Activated naive CD8-positive, alpha-beta T cell (primary cell): ENCODE data around the gene GRAMD1B.

Experiments used
- H3K27ac Mint-ChIP-seq: one replicate; pipeline ENCODE4 v1.8.0; 2021; ENCODE audit warnings: mixed read lengths
- H3K27me3 Mint-ChIP-seq: one replicate; pipeline ENCODE4 v1.8.0; 2021; ENCODE audit warnings: mixed read lengths
- H3K36me3 Mint-ChIP-seq: one replicate; pipeline ENCODE4 v1.8.0; 2021; ENCODE audit warnings: mixed read lengths
- H3K4me1 Mint-ChIP-seq: one replicate; pipeline ENCODE4 v1.8.0; 2021; ENCODE audit warnings: low read depth, mixed read lengths
- H3K4me3 Mint-ChIP-seq: one replicate; pipeline ENCODE4 v1.8.0; 2021; ENCODE audit warnings: mild to moderate bottlenecking, mixed read lengths
- H3K9me3 Mint-ChIP-seq: one replicate; pipeline ENCODE4 v1.8.0; 2021; ENCODE audit warnings: low read depth, mixed read lengths

GRAMD1B gene

DNA sequence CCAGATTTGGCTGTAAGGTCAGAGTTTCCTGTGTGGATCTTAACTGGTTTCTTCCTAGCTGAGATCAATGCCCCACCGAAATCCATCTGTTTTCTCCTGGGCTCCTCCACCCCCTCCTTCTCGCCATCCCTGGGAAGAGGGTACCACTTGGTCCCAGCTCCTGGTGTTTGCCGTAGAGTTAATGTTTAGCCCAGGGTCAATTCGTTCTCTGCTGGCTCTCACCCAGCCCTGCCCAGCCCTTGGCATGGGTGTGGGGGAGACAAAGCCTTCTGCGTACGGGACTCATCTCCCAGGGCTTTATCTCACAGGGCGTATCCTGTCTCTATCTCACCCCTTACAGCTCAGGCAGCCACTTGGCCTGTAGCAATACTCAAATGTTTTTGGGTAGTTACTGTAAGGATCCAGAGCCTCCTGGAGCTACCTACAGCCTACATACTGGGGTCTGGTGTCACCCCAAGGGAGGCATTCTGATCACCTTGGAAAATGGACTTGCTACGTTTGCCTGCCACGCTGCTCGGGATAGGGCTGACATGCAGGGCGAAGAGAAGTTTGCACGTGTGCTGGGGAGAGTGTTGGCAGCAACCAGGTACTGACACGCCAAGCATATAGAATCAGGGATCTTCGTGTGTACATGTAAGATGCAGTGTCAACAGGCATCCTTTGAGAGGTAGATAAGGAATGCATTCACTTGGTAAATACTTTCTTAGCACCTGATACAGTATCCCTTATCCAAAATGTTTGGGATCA is 158.2 kb downstream of the GRAMD1B start:
- H3K27ac Mint-ChIP-seq: no peak overlapping the region
- H3K36me3 Mint-ChIP-seq: no peaks in the 10 kb centered on the region
- no peak overlapping the region for H3K4me3 Mint-ChIP-seq
- no peaks in the 10 kb centered on the region for H3K27me3 Mint-ChIP-seq
- no peaks in the 10 kb centered on the region for H3K9me3 Mint-ChIP-seq
- H3K4me1 Mint-ChIP-seq: no peaks in the 10 kb centered on the region

DNA sequence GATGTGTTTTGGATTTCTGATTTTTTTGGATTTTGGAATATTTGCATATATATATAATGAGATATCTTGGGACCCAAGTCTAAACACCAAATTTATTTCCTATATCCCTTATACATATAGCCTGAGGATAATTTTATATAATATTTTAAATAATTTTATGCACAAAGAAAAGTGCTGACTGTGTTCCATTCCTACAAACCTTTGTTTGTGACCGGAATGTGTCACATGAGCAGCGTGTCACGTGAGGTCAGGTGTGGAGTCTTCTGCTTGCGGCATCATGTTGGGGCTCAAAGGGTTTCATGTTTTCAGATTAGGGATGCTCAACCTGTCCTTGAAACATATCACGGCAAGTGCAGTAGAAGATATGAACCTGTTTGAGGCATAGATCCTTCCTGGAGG is 158.8 kb downstream of the GRAMD1B start:
- Mint-ChIP-seq H3K27me3 (no peaks in the 10 kb centered on the region), H3K4me3 (no peak overlapping the region), H3K4me1 (no peaks in the 10 kb centered on the region), H3K36me3 (no peaks in the 10 kb centered on the region), H3K27ac (no peak overlapping the region), H3K9me3 (no peaks in the 10 kb centered on the region)

DNA sequence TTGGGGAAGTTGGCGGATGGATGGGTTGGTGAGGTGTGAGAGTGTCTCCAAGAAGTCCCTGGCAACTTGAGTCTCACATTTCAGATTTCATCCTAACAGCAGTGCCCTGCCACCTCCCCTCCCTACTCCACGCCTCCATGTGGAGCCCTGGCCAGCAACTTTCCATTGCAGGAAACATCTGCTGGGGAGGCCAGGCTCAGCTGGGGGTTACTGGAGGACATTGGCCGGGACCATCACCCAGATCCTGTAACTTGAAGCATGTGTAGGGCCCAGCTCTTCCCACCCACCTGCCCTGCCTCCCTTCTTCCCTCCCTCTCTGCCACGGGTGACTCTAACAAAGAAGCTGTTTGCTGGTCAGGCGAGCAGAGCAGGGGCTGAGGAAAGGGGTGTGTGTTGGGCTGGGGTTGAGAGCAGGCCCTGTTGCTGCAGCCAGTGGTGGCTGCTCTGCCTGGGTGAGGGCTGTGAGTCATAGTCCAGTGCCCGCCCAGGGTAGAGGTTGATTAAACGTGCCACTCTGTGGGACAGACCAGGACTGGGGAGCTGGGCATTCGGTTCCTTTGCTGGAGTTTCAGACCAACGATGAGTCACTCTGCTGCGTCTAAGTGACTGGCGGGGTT is 160.3 kb downstream of the GRAMD1B start:
- Mint-ChIP-seq H3K9me3 (no peaks in the 10 kb centered on the region), H3K4me1 (no peaks in the 10 kb centered on the region), H3K27ac (no peak overlapping the region), H3K27me3 (no peaks in the 10 kb centered on the region), H3K36me3 (no peaks in the 10 kb centered on the region), H3K4me3 (no peak overlapping the region)

DNA sequence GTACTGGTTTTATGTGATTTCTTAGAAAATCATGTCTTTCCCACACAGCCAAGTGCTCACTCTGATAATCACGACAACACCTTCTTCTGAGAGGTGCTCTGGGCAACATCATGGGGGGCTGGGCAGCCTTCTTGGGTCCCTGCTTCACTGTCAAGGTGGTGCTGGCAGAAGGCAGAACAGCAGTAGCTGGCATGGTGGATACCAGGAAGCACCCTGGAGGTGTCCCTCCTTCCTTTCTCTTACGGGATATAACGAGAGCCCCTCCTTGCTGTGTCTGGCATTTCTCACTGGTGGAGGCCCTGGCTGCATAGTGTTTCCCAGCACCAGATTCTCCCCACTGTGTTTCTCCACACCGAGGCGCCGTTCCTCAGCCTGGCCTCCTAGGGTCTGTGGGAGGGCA is 163.5 kb downstream of the GRAMD1B start:
- no peak overlapping the region for H3K4me3 Mint-ChIP-seq
- H3K27me3 Mint-ChIP-seq: no peaks in the 10 kb centered on the region
- H3K36me3 Mint-ChIP-seq: no peaks in the 10 kb centered on the region
- no peaks in the 10 kb centered on the region for H3K4me1 Mint-ChIP-seq
- H3K9me3 Mint-ChIP-seq: no peaks in the 10 kb centered on the region
- H3K27ac Mint-ChIP-seq: no peak overlapping the region

DNA sequence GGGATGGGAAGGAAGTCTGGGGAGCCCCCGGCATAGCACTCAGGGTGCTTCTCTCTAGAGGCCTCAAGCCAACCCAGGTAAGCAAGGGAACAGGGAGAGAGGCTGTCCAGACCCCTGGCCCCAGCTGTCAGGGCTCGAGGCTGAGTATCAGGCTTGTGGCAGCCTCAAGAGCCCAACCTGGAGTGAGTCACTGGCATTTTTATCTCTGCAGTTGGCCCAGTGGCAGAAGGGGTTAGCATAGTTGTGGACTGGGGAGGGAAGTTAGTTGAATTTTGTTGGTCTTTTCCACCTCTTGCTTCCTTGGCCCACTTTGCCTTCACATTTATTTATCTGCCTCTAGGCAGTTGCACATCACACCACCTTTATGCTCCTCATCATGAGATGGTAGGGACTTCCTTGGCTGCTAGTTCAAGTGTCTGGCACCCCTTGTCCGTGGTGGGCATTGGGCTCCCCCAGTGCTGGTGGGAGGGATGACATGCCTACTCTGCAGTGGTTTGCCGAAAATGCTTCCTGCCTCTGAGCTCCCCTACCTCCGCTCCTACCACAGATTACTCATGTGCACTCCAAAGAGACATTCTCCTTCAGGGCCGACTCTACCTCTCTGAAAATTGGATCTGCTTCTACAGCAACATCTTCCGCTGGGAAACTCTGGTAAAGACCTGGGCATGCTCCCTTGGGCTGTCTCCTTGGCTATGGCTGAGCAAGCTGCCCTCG is 164.3 kb downstream of the GRAMD1B start:
- Mint-ChIP-seq H3K27ac (no peak overlapping the region), H3K4me3 (no peak overlapping the region), H3K4me1 (no peaks in the 10 kb centered on the region), H3K36me3 (peaks cover 2% of the 10 kb centered on the region), H3K9me3 (no peaks in the 10 kb centered on the region), H3K27me3 (no peaks in the 10 kb centered on the region)

DNA sequence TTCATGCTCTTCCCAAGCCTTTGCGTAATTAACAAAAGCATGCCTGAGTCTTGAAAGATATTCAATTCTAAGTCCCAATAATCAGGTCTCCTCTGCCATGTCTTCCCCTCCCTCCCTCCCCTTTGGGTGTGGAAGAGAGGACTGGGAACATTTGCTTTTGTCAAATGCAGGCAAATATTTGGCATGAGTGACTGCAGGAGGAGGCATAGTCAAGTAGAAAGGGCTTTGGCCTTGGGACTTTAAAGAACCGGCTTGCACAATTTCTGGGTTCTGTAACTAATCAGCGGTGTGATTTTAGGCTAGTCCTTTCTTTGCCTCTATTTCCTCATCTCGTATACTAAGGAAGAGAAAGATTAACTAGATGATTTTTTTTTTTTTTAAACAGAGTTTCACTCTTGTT is 164.9 kb downstream of the GRAMD1B start:
- Mint-ChIP-seq H3K4me1 (no peaks in the 10 kb centered on the region), H3K27ac (no peak overlapping the region), H3K4me3 (no peak overlapping the region), H3K36me3 (peaks cover 2% of the 10 kb centered on the region), H3K27me3 (no peaks in the 10 kb centered on the region), H3K9me3 (no peaks in the 10 kb centered on the region)

DNA sequence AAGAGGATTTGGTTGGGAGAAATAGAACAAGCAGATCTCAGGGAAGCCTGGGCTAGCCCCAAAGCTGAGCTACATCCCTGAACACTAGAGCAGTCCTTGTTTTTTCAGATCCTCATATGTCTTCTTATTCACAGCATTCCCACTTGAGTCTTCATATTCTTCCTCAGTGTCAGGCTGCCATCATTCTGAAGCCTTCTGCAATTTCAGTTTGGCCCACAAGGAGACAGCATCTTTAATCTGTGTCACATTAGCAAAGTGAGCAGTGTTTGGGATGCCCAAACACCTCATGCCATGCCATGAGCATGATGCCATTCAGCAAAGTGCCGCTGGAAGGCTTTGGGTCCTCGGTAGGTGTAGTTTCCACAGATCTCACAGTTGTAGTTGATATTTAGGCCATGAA is 167.8 kb downstream of the GRAMD1B start:
- H3K27me3 Mint-ChIP-seq: no peaks in the 10 kb centered on the region
- no peak overlapping the region for H3K27ac Mint-ChIP-seq
- no peaks in the 10 kb centered on the region for H3K9me3 Mint-ChIP-seq
- H3K4me3 Mint-ChIP-seq: no peak overlapping the region
- peaks cover 2% of the 10 kb centered on the region for H3K36me3 Mint-ChIP-seq
- no peaks in the 10 kb centered on the region for H3K4me1 Mint-ChIP-seq

DNA sequence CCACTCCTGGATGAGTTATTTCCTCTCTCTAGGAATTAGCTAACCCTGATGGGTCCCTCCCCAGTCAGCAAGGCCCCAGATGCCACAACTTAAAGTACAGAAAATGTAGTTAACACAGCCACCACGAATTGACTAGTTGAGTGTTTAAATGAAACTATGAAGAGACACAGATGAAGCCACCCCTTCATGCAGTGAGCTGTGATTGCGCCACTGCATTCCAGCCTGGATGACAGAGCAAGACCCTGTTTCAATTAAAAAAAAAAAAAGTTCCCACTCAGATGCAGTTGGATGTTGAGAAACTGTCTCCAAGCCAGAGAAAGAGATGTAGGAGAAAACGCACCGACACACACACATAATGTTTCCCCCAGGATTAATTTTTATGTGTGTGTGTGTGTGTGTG is 171.1 kb downstream of the GRAMD1B start:
- Mint-ChIP-seq H3K9me3 (no peaks in the 10 kb centered on the region), H3K4me1 (no peaks in the 10 kb centered on the region), H3K27me3 (no peaks in the 10 kb centered on the region), H3K27ac (no peak overlapping the region), H3K36me3 (peaks cover 2% of the 10 kb centered on the region), H3K4me3 (no peak overlapping the region)

DNA sequence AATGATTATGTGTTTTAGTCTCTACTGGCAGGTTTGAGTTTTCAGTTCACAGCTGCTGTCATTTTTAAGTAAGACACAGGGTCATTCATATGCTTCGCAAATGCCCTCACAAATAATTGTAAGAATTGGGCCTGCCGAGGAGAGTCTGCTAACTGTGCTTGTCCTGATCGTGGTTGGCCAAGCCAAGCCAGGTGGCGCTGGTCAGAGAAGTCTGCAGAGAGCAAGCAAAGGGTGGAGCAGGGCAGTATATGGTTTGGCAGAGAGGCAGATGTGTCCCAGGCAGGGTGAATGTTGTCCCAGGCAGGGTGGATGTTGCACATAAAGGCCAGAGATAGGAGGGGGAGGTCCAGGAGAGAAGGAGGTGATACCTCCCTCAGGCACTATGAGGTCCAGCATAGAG is 171.7 kb downstream of the GRAMD1B start:
- Mint-ChIP-seq H3K27ac (no peak overlapping the region), H3K27me3 (no peaks in the 10 kb centered on the region), H3K9me3 (no peaks in the 10 kb centered on the region), H3K36me3 (peaks cover 2% of the 10 kb centered on the region), H3K4me1 (no peaks in the 10 kb centered on the region), H3K4me3 (no peak overlapping the region)

DNA sequence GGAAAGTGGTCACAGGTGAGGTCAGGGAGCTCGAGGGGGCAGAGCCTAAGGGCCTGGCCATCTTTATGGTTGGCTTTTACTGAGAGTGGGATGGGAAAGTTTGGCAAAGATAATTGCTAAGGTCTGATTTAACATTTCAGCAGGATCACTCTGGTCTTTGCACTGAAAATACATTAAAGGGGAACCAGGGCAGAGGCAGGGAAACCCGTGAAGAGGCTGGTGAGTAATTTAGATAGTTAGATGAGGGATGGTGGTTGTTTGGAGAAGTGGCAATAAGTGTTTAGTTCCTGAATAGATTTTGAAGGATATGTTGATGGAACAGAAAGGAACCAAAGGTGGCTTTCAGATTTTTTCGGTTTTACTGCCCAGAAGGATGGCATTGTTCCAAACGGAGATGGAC is 173.6 kb downstream of the GRAMD1B start:
- H3K27ac Mint-ChIP-seq: no peak overlapping the region
- no peaks in the 10 kb centered on the region for H3K4me1 Mint-ChIP-seq
- no peak overlapping the region for H3K4me3 Mint-ChIP-seq
- H3K9me3 Mint-ChIP-seq: no peaks in the 10 kb centered on the region
- H3K36me3 Mint-ChIP-seq: peaks cover 2% of the 10 kb centered on the region
- H3K27me3 Mint-ChIP-seq: no peaks in the 10 kb centered on the region

DNA sequence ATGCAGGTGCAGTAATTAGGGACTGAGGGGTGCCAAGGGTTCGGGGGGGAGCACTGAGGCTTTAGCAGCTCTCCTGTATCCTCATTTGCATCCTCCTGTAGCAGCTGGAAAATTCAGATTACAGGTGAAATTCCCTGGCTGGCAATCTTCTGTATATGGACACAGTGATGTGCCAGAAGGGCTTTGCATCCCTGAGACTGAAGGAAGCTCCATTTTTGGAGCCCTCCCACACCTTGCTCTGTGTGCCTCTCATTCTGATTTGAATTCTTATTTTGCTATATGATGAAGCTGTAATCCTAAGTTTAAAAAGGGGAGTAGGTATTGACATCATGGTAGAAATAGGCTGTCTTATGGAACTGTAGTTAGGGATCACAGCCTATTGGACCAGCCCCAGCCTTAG is 177.7 kb downstream of the GRAMD1B start:
- Mint-ChIP-seq H3K9me3 (no peaks in the 10 kb centered on the region), H3K36me3 (peaks cover 2% of the 10 kb centered on the region), H3K4me1 (no peaks in the 10 kb centered on the region), H3K4me3 (no peak overlapping the region), H3K27me3 (no peaks in the 10 kb centered on the region), H3K27ac (no peak overlapping the region)

DNA sequence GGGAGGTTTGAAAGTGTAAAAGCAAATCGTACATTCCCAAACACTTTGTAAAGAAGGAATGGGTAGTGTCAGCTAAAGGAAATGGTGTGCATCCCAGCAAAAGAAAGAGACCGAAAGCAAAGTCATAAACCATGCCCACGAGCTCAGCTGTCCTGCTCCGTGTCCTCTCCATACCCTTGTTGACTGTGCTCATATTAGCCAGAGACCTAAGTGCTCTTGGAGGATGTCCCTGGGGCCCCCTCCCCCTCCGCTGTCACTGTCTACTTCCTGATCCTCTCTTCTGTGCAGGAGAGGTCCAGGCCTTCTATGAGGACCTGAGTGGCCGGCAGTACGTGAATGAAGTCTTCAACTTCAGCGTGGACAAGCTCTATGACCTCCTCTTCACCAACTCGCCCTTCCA is 178.3 kb downstream of the GRAMD1B start:
- Mint-ChIP-seq H3K4me3 (no peak overlapping the region), H3K9me3 (no peaks in the 10 kb centered on the region), H3K36me3 (peaks cover 2% of the 10 kb centered on the region), H3K4me1 (no peaks in the 10 kb centered on the region), H3K27ac (no peak overlapping the region), H3K27me3 (no peaks in the 10 kb centered on the region)

DNA sequence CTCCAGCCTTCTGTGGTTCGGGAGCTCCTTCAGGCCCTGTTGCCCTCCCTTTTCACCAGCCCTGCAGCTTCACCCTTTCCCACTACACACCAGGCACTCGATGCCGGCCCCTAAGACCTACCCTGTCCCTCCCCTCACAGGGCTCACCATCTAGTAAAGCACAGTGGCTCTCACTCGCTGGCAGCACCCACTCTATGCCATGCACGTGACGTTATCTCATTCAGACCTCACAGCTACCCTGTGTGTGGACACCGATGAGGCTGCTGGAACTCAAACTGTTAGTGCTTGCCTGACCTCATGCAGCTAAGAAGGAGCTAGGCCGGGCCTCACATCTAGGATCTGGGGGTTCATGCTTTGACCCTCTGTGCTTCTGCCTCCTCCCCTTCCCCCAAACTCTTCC is 178.9 kb downstream of the GRAMD1B start:
- Mint-ChIP-seq H3K4me1 (no peaks in the 10 kb centered on the region), H3K36me3 (peaks cover 2% of the 10 kb centered on the region), H3K27ac (no peak overlapping the region), H3K9me3 (no peaks in the 10 kb centered on the region), H3K27me3 (no peaks in the 10 kb centered on the region), H3K4me3 (no peak overlapping the region)

DNA sequence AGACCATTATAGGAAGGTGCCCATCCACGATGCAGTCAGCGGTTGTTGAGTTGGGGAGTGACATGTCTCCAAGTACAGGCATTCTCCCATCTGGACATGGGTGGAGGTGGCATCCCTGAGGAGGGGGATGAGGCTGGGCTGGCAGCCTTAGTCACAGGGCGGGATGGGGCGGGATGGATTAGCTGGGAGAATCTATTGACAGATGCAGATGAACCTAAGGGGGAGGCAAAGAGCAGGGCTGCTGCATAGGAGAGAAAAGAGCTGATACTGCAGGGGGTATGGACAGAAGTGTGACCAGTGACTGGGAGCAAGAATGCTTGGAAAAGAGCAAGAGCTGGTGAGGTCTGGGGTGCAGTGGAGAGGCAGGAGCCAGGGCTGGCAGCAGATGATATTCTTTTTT is 181.6 kb downstream of the GRAMD1B start:
- Mint-ChIP-seq H3K4me3 (no peak overlapping the region), H3K27ac (no peak overlapping the region), H3K4me1 (no peaks in the 10 kb centered on the region), H3K36me3 (peaks cover 4% of the 10 kb centered on the region), H3K9me3 (no peaks in the 10 kb centered on the region), H3K27me3 (no peaks in the 10 kb centered on the region)

DNA sequence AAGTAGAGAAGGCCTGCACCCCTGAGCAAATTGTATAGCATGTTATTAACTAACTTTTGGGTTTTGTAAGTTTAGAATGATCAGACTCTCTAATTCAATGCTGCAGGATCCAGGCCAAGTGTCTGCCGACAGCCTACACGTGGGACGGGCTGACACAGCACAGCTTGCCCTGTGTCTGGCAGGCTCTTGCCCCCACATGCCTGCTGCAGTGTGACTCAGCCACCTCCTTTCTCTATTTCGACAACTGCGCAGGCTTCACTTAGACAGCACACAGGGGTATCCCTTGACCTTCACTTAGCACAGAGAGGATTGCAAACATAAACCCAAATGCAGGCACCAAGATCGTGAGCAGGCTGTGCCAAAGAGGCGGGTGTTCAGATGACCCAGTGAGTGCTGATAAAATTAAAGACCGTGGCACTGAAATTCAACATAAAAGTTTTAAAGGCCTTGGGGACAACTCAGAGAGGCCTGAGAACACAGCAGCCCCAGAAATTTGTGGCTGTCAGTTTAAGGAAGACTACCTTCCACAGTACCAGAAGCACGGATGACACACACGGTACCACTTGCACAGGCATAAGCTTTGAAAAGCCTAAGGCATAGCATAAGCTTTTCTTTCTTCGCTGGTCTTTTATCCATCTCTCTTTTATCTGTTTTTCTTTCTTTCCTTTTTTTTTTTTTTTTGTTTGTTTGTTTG is 186.6 kb downstream of the GRAMD1B start:
- H3K36me3 Mint-ChIP-seq: peaks cover 2% of the 10 kb centered on the region

More for the DNA sequence above, 186.6 kb downstream of the GRAMD1B start:
- H3K27me3 Mint-ChIP-seq: no peaks in the 10 kb centered on the region
- no peaks in the 10 kb centered on the region for H3K9me3 Mint-ChIP-seq
- H3K27ac Mint-ChIP-seq: no peak overlapping the region
- no peaks in the 10 kb centered on the region for H3K4me1 Mint-ChIP-seq
- no peak overlapping the region for H3K4me3 Mint-ChIP-seq
